ENCODE results near the gene DNLZ.

The DNLZ gene

GRCh38 chr9:136395020-136395340 lies 31.4 kb upstream of the DNLZ start:
- no peak overlapping the region for H3K4me3 ChIP-seq (ENCODE audit: low read depth, low read length)
- no peak for TF ChIP-seq CTCF (IDR thresholded peaks at IDR 0.05; ENCODE audit: low read depth, low read length, missing control alignments)
- no peak for DNase-seq (ENCODE audit: low read depth)

- no peak overlapping the region for H3K4me3 ChIP-seq (ENCODE audit: low read depth, low read length)
- DNase-seq (ENCODE audit: low read depth): no peak
- no peak for TF ChIP-seq CTCF (IDR thresholded peaks at IDR 0.05; ENCODE audit: low read depth, low read length, missing control alignments)
These were observed 30.9 kb upstream of the DNLZ start for GRCh38 chr9:136394312-136395019.

GRCh38 chr9:136393531-136393930 lies 30.0 kb upstream of the DNLZ start:
- no peak overlapping the region for H3K4me3 ChIP-seq (ENCODE audit: low read depth, low read length)
- no peak for DNase-seq (ENCODE audit: low read depth)
- no peak for TF ChIP-seq CTCF (IDR thresholded peaks at IDR 0.05; ENCODE audit: low read depth, low read length, missing control alignments)

- TF ChIP-seq CTCF (IDR thresholded peaks at IDR 0.05; ENCODE audit: low read depth, low read length, missing control alignments): no peak
- no peak for DNase-seq (ENCODE audit: low read depth)
- no peak overlapping the region for H3K4me3 ChIP-seq (ENCODE audit: low read depth, low read length)
These were observed 29.2 kb upstream of the DNLZ start for GRCh38 chr9:136392538-136393449.

GRCh38 chr9:136391737-136392537 lies 28.4 kb upstream of the DNLZ start:
- H3K4me3 ChIP-seq (ENCODE audit: low read depth, low read length): no peak overlapping the region
- no peak for DNase-seq (ENCODE audit: low read depth)
- no peak for TF ChIP-seq CTCF (IDR thresholded peaks at IDR 0.05; ENCODE audit: low read depth, low read length, missing control alignments)

GRCh38 chr9:136389396-136389795 lies 25.9 kb upstream of the DNLZ start:
- no peak for DNase-seq (ENCODE audit: low read depth)
- no peak overlapping the region for H3K4me3 ChIP-seq (ENCODE audit: low read depth, low read length)
- no peak for TF ChIP-seq CTCF (IDR thresholded peaks at IDR 0.05; ENCODE audit: low read depth, low read length, missing control alignments)

All from GM12864 (cell line).